Progenitor cell of endocrine pancreas (in vitro differentiated cells): ENCODE measurements around the gene MROH7. TPM values are rescaled to one million over a fixed set of nuclear protein-coding genes. Genes with fewer than 3 reads are reported as not detected.

Source experiments
- DNase-seq: peaks from one replicate; pipeline ENCODE4 v3.0.0; 2021; ENCODE audit warnings: low spot score; ENCODE audit not compliant: unreplicated experiment
- H3K27ac Mint-ChIP-seq: 2 replicates; pipeline ENCODE4 v1.8.0; 2021; ENCODE audit warnings: mild to moderate bottlenecking, moderate library complexity, mixed read lengths
- H3K27me3 Mint-ChIP-seq: 2 replicates; pipeline ENCODE4 v1.8.0; 2021; ENCODE audit warnings: mixed read lengths
- H3K36me3 Mint-ChIP-seq: 2 replicates; pipeline ENCODE4 v1.8.0; 2022; ENCODE audit warnings: mixed read lengths; ENCODE audit not compliant: insufficient read depth
- H3K4me1 Mint-ChIP-seq: 2 replicates; pipeline ENCODE4 v1.8.0; 2021; ENCODE audit warnings: low read depth, mixed read lengths
- H3K4me3 Mint-ChIP-seq: 2 replicates; pipeline ENCODE4 v1.8.0; 2021; ENCODE audit warnings: low read depth, mild to moderate bottlenecking, moderate library complexity, mixed read lengths
- H3K9me3 Mint-ChIP-seq: 2 replicates; pipeline ENCODE4 v1.8.0; 2021; ENCODE audit warnings: low read depth, mixed read lengths
- CTCF ChIP-seq: fragments of 200-600 bp; sonication (generic); IDR thresholded peaks from one replicate; pipeline ENCODE4 v1.5.0; 2021; ENCODE audit warnings: antibody characterized with exemption, mild to moderate bottlenecking; ENCODE audit not compliant: unreplicated experiment
- total RNA-seq: library from RNA; stranded (reverse); gene quantifications from 2 replicates; pipeline ENCODE4 v1.2.1, GENCODE V29; 2021

MROH7 gene
- total RNA-seq, 1 donor from 2014 or later = 0.50 TPM

GRCh38 chr1:54724771-54725170 lies 83.2 kb downstream of the MROH7 start:
- Mint-ChIP-seq H3K27ac (no peak overlapping the region), H3K4me3 (no peak overlapping the region), H3K4me1 (no peaks in the 10 kb centered on the region), H3K27me3 (no peaks in the 10 kb centered on the region), H3K9me3 (peaks cover 18% of the 10 kb centered on the region), H3K36me3 (peaks cover 55% of the 10 kb centered on the region)
- no peak for DNase-seq
- TF ChIP-seq CTCF = no peak

GRCh38 chr1:54728027-54728426 lies 86.4 kb downstream of the MROH7 start:
- no peak overlapping the region for H3K27ac Mint-ChIP-seq
- no peaks in the 10 kb centered on the region for H3K27me3 Mint-ChIP-seq
- no peak overlapping the region for H3K4me3 Mint-ChIP-seq
- H3K36me3 Mint-ChIP-seq = peaks cover 53% of the 10 kb centered on the region
- TF ChIP-seq CTCF = no peak
- H3K9me3 Mint-ChIP-seq = peaks cover 18% of the 10 kb centered on the region
- no peak for DNase-seq
- no peaks in the 10 kb centered on the region for H3K4me1 Mint-ChIP-seq

GRCh38 chr1:54736685-54737084 lies 95.1 kb downstream of the MROH7 start:
- peaks cover 25% of the 10 kb centered on the region for H3K36me3 Mint-ChIP-seq
- no peaks in the 10 kb centered on the region for H3K4me1 Mint-ChIP-seq
- no peak overlapping the region for H3K4me3 Mint-ChIP-seq
- no peak overlapping the region for H3K27ac Mint-ChIP-seq
- H3K27me3 Mint-ChIP-seq = no peaks in the 10 kb centered on the region
- TF ChIP-seq CTCF = no peak
- DNase-seq = no peak
- H3K9me3 Mint-ChIP-seq = no peaks in the 10 kb centered on the region

GRCh38 chr1:54738244-54738643 lies 96.7 kb downstream of the MROH7 start:
- Mint-ChIP-seq H3K4me1 (no peaks in the 10 kb centered on the region), H3K27ac (no peak overlapping the region), H3K36me3 (peaks cover 27% of the 10 kb centered on the region), H3K4me3 (no peak overlapping the region), H3K27me3 (no peaks in the 10 kb centered on the region), H3K9me3 (no peaks in the 10 kb centered on the region)
- DNase-seq = no peak
- no peak for TF ChIP-seq CTCF

- TF ChIP-seq CTCF = no peak
- Mint-ChIP-seq H3K36me3 (peaks cover 23% of the 10 kb centered on the region), H3K27me3 (no peaks in the 10 kb centered on the region), H3K9me3 (no peaks in the 10 kb centered on the region), H3K4me3 (no peak overlapping the region), H3K27ac (no peak overlapping the region), H3K4me1 (no peaks in the 10 kb centered on the region)
- no peak for DNase-seq
These were observed 99.9 kb downstream of the MROH7 start for GRCh38 chr1:54741531-54741930.

GRCh38 chr1:54742282-54742681 lies 100.7 kb downstream of the MROH7 start:
- TF ChIP-seq CTCF = no peak

More at GRCh38 chr1:54742282-54742681, 100.7 kb downstream of the MROH7 start:
- Mint-ChIP-seq H3K9me3 (no peaks in the 10 kb centered on the region), H3K36me3 (peaks cover 18% of the 10 kb centered on the region), H3K4me1 (no peaks in the 10 kb centered on the region), H3K4me3 (no peak overlapping the region), H3K27ac (no peak overlapping the region), H3K27me3 (no peaks in the 10 kb centered on the region)
- DNase-seq = no peak
